GM18907 (cell line): ENCODE data around the gene ERO1A.
"Not testable (repeated sequence)": the region's sequence is repeated elsewhere in the genome, so short reads cannot be mapped to it uniquely, and the experiment has no call there.

Source experiments
- ATAC-seq: cut with Tn5 transposase; IDR thresholded peaks from one replicate; pipeline ENCODE4 v1.9.1; 2021; ENCODE audit warnings: mild to moderate bottlenecking, moderate library complexity; ENCODE audit not compliant: unreplicated experiment

ERO1A gene

GRCh38 chr14:52695481-52696091, at the start of gene ERO1A:
Gene ERO1A (minus strand): TSS chr14:52695558. CDS start chr14:52695481, 77 bp downstream.
- ATAC-seq, result peak; percentile 70

- ATAC-seq, result no peak
Measured at GRCh38 chr14:52741865-52742264, 46.5 kb upstream of the ERO1A start.

- ATAC-seq, result no peak
Measured at GRCh38 chr14:52740751-52741150, 45.4 kb upstream of the ERO1A start.

- ATAC-seq, result no peak
Measured at GRCh38 chr14:52738409-52738808, 43.1 kb upstream of the ERO1A start.

GRCh38 chr14:52735921-52736489, 40.6 kb upstream of the ERO1A start:
- ATAC-seq, result no peak

GRCh38 chr14:52733824-52734223, 38.5 kb upstream of the ERO1A start:
- ATAC-seq, result no peak

- no peak for ATAC-seq
Measured at GRCh38 chr14:52730709-52731111, 35.4 kb upstream of the ERO1A start.

GRCh38 chr14:52729925-52730708, 34.8 kb upstream of the ERO1A start, which contains the start of gene STYX:
Gene STYX (plus strand): TSS chr14:52730166. CDS start chr14:52730475, 309 bp downstream.
- peak; percentile 93 for ATAC-seq

GRCh38 chr14:52729585-52729924, 34.2 kb upstream of the ERO1A start:
- ATAC-seq, result no peak

- ATAC-seq, result not testable (repeated sequence)
Measured at GRCh38 chr14:52729035-52729434, 33.7 kb upstream of the ERO1A start.

GRCh38 chr14:52727509-52727908, 32.2 kb upstream of the ERO1A start:
- ATAC-seq, result not testable (repeated sequence)

- ATAC-seq, result no peak
Measured at GRCh38 chr14:52724360-52724644, 28.9 kb upstream of the ERO1A start.

- no peak for ATAC-seq
Measured at GRCh38 chr14:52723514-52724359, 28.4 kb upstream of the ERO1A start.

GRCh38 chr14:52716155-52716554, 20.8 kb upstream of the ERO1A start:
- no peak for ATAC-seq

- no peak for ATAC-seq
Measured at GRCh38 chr14:52711666-52712065, 16.3 kb upstream of the ERO1A start.

GRCh38 chr14:52706724-52707706, 11.7 kb upstream of the ERO1A start, which contains the start of gene PSMC6:
Gene PSMC6 (plus strand): TSS chr14:52707200. CDS start chr14:52707220, 20 bp downstream.
- peak; percentile 95 for ATAC-seq

- no peak for ATAC-seq
Measured at GRCh38 chr14:52706286-52706685, 10.9 kb upstream of the ERO1A start.

- no peak for ATAC-seq
Measured at GRCh38 chr14:52703664-52704063, 8.3 kb upstream of the ERO1A start.

GRCh38 chr14:52703225-52703624, 7.9 kb upstream of the ERO1A start:
- no peak for ATAC-seq

- no peak for ATAC-seq
Measured at GRCh38 chr14:52701223-52701622, 5.9 kb upstream of the ERO1A start.
